Motor neuron (in vitro differentiated cells): ENCODE measurements around the gene USP49. TPM values are rescaled to one million over a fixed set of nuclear protein-coding genes. Genes with fewer than 3 reads are reported as not detected.

Experiments
- ATAC-seq, 8 experiments: fragments of 200-7000 bp; cut with Tn5 transposase; replicated peaks in 6 of 8; 2 replicates each; pipeline ENCODE4 v1.8.0; 2021; ENCODE audit warnings: mild to moderate bottlenecking in 8 of 8, moderate library complexity in 8 of 8
- H3K27ac ChIP-seq, 2 donors: fragments of 250-450 bp; sonication (Bioruptor Pico); 2 replicates each; pipeline ENCODE4 v1.9.0; 2021; ENCODE audit warnings: antibody characterized with exemption in 2 of 2, mild to moderate bottlenecking in 2 of 2, moderate library complexity in 1 of 2
- H3K4me1 ChIP-seq, 2 donors: fragments of 250-450 bp; sonication (Bioruptor Pico); replicated peaks in 1 of 2; 2 replicates each; pipeline ENCODE4 v1.6.1; 2021; ENCODE audit warnings: antibody characterized with exemption in 2 of 2, mild to moderate bottlenecking in 2 of 2, moderate library complexity in 1 of 2
- H3K4me3 ChIP-seq, 5 donors: fragments of 250-450 bp; sonication (Bioruptor Pico); 2 replicates each; pipeline ENCODE4 v1.9.0; 2021; ENCODE audit warnings: antibody characterized with exemption in 5 of 5, mild to moderate bottlenecking in 5 of 5, moderate library complexity in 4 of 5
- WGBS, 10 experiments: fragments of 450-650 bp; shearing (Covaris generic); methylation state at CpG; one replicate each; pipeline ENCODE4 v1.0.0; 2022; 5-methylcytosine and 5-hydroxymethylcytosine counted together
- in situ Hi-C, 9 experiments: fragments of 400-800 bp; cut with MboI; loops; one replicate each; pipeline ENCODE4 v1.15.0; 2021; ENCODE audit warnings: low sequenced_read_pairs in 9 of 9, low pct_unique_long_range_greater_than_20kb in 2 of 9; ENCODE audit not compliant: unreplicated experiment in 9 of 9
- total RNA-seq, 8 experiments: library from RNA; unstranded; fragments of 300-600 nt; gene quantifications; 2 replicates each; pipeline versions ENCODE4 v1.2.3 to v1.2.4, GENCODE V29; 2022

Gene USP49
- total RNA-seq, 8 experiments from 2014 or later, result 2.3 to 14.8 (median 9.6) TPM

DNA sequence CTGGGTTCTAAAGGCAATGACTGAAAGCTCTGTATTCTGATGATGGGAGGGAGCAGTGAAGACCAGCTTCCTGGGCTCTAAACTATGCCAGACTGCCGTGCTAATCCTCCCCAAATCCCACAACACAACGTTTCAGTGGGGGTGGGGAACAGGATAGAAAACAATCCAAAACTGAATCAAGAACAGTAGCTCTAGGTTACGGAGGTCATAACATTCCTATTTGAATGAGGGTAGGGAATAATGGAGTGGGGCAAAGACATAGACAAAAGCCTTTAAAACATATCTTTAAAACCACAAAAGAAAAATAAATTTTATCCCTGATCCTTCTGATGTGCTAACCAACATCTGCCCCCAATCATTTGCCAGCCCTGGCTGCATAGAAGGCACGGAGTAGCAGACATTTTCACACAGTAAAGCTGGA, 7.8 kb downstream of the USP49 start:
- Histone ChIP-seq H3K27ac (no peak overlapping the region), H3K4me3 (no peak overlapping the region), H3K4me1 (peaks cover 8 to 18% of the 10 kb centered on the region in 2 donors)
- WGBS, 10 experiments, result 7 to 73% (median 28%) methylated on average over 1 to 4 of the region's 4 CpGs; no CpG with 5 or more reads in 1 of the 10 experiments
- in situ Hi-C loops, result no loop called here
- peak in 1 of 8 experiments; percentile 40 for ATAC-seq

DNA sequence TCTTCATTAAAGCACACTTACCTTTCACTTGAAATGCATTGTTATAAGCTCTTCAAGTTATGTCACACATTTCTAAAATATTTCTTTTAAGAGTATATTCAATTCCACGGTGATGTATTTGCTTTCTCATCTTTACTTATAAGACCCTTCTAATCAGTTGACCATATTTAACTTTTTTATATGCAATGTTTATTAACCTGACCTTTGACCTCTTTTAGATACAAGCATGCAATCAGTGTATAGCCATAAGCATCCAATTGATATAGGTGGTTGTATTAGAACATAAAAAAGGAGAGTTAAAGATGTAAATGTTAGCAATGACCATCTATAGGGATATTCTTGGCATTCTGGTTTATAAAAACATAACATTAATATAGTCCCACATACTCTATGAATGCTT, 9.2 kb downstream of the USP49 start:
- H3K4me3 ChIP-seq, result no peak overlapping the region
- in situ Hi-C loops, result no loop called here
- H3K4me1 ChIP-seq, result peaks cover 8 to 10% of the 10 kb centered on the region in 2 donors
- H3K27ac ChIP-seq, result no peak overlapping the region
- 86 to 100% (median 100%) methylated on average over 1 of the region's 1 CpG; no CpG with 5 or more reads in 4 of the 10 experiments for WGBS, 10 experiments
- ATAC-seq, result no peak

DNA sequence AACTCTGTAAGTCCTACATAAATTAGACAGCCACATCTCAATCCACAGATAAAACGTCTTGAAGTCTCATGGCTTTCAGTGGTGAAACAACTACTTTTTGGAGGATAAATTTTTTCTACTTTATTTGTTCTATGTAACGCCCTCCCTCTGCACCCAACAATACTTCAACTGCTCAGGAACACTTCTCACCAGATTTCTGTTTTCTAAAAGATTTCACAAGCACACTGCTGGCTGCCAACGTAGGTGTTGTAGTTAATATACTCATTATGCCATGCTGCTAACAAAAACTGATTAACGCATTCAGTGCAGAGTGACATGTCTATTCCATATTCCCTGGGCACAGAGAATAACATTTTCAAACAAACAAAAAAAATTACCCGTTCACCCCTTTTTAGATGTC, 10.2 kb downstream of the USP49 start:
- WGBS, 10 experiments, result 59 to 100% (median 93%) methylated on average over 1 to 5 of the region's 5 CpGs
- ATAC-seq, result no peak
- Histone ChIP-seq H3K27ac (no peak overlapping the region), H3K4me3 (no peak overlapping the region), H3K4me1 (peaks cover 8 to 10% of the 10 kb centered on the region in 2 donors)
- in situ Hi-C loops, result no loop called here

DNA sequence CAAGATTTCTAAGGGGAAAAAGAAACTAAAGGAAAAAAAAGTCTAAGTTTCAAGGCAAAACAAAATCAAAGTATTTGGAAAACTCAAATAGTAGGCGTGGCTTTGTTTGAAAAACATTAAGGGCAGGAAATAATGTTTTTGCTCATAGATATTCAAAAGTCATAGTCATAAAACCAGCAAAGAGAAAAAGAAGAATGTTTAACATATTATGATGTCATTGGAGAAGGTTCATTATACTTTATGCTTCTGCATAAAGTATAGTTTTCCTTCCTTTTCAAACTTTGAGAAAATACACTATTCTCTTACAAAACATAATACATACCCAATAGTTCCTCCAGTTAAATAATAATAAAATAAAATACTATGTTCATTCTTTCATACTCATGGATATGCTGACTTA, 13.7 kb downstream of the USP49 start:
- WGBS, 10 experiments, result 32 to 100% (median 100%) methylated on average over 1 of the region's 1 CpG; no CpG with 5 or more reads in 1 of the 10 experiments
- H3K27ac ChIP-seq, result no peak overlapping the region
- no peaks in the 10 kb centered on the region for H3K4me1 ChIP-seq
- no peak for ATAC-seq
- no peak overlapping the region for H3K4me3 ChIP-seq
- in situ Hi-C loops, result no loop called here

DNA sequence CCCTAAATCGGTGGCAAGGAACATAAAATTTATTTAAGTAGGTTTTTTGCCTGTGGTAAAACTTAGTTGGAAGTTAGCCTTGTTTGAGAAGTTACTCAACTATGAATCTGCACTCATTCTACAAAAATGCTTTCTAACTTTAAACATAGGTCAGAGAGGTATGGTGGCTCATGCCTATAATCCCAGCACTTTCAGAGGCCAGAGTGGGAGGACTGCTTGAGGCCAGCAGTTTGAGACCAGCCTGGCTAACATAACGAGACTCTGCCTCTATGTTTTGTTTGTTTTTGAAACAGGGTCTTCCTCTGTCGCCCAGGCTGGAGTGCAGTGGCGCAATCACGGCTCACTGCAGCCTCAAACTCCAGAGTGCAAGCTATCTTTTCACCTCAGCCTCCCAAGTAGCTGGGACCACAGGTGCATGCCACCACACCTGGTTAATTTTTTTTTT, 16.2 kb downstream of the USP49 start:
- no peaks in the 10 kb centered on the region for H3K4me1 ChIP-seq
- H3K4me3 ChIP-seq, result no peak overlapping the region
- in situ Hi-C loops, result no loop called here
- no peak for ATAC-seq
- 25 to 93% (median 86%) methylated on average over 2 to 5 of the region's 5 CpGs; no CpG with 5 or more reads in 1 of the 10 experiments for WGBS, 10 experiments
- H3K27ac ChIP-seq, result no peak overlapping the region

DNA sequence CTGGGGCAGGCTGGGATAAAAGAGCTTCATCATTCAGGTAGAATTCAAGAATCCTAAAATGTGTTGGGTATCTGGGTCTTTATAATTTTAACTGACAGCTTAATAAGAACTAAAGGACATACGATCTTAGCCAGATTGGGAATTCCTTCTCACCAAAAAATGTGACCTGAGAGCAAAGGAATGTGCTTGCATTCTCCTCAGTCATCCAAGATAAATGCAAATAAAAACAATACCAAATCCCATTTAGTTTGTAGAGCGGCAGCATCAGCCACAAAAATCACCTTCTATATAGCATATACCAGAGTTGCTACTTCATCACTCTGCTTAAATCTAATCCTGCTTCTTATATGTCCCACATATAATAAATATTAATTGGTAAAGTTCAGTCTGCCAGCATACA, 16.9 kb downstream of the USP49 start:
- ATAC-seq, result no peak

DNA sequence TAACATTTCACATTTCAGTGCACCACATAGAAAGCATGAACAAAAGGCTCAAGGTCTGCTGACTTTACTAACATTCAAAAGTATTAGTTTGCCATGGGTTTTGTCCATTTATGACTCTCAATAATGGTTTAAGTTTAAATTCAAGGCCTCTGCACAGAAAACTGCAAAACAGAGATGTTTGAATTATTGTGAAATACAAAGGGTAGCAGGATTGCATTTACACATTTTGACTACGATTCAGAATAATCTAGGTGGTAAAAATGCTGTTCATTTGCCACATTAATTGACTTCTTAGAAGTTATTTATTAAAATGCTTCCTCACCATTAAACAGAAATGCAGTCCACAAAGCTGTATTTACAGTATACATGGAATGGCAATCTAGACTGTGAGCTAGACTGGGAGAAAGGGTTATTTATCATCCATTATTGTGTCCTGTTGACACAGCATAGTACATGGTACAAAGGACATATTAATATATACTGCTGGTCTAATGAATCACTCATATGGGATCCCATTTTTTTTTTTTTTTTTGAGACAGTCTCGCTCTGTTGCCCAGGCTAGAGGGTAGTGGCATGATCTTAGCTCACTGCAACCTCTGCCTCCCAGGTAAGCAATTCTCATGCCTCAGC, 18.0 kb downstream of the USP49 start:
- no peaks in the 10 kb centered on the region for H3K4me1 ChIP-seq
- in situ Hi-C loops, result no loop called here
- no peak for ATAC-seq
- no peak overlapping the region for H3K27ac ChIP-seq
- WGBS, 10 experiments, result 67 to 100% (median 83%) methylated on average over 1 to 2 of the region's 2 CpGs; no CpG with 5 or more reads in 2 of the 10 experiments
- H3K4me3 ChIP-seq, result no peak overlapping the region

More for the DNA sequence above, 16.9 kb downstream of the USP49 start:
- no peak overlapping the region for H3K4me3 ChIP-seq
- H3K27ac ChIP-seq, result no peak overlapping the region
- in situ Hi-C loops, result no loop called here
- H3K4me1 ChIP-seq, result no peaks in the 10 kb centered on the region
- 36 to 100% (median 85%) methylated on average over 1 to 2 of the region's 2 CpGs; no CpG with 5 or more reads in 2 of the 10 experiments for WGBS, 10 experiments

DNA sequence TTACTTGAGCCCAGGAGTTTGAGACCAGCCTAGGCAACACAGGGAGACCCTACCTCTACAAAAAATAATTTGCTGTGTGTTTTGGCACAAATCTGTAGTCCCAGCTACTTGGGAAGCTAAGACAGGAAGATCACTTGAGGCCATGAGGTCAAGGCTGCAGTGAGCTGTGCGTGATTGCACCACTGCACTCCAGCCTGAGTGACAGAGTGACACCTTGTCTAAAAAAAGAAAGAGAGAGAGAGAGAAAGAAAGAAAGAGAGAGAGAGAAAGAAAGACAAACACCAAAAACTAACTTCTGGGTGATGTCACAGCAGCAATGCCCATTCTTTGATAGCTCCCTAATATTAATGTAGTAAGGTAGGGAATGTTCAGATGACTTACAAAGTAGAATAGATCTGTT, 20.4 kb downstream of the USP49 start:
- no peak for ATAC-seq
- in situ Hi-C loops, result no loop called here

DNA sequence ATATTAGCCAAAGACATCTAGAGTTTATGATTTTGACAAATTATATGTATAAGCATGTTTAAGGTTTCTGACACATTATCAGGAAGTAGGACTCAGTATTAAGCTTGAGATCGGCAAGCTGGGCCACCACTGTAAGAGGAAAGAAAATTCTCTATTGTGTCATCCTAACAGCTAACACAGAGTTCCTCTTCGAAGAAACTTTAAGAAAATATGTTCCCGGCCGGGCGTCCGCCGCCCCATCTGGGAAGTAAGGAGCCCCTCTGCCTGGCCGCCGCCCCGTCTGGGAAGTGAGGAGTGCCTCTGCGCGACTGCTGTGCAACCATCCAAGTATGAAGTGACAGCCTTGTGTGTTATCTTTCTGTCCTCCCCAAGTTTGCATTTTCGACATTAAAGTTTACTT, 23.0 kb downstream of the USP49 start:
- H3K4me3 ChIP-seq, result no peak overlapping the region
- H3K27ac ChIP-seq, result no peak overlapping the region
- WGBS, 10 experiments, result 60 to 100% (median 100%) methylated on average over 1 to 10 of the region's 13 CpGs; no CpG with 5 or more reads in 1 of the 10 experiments
- no peak for ATAC-seq
- no peaks in the 10 kb centered on the region for H3K4me1 ChIP-seq
- in situ Hi-C loops, result no loop called here

More for the DNA sequence above, 20.4 kb downstream of the USP49 start:
- Histone ChIP-seq H3K4me3 (no peak overlapping the region), H3K4me1 (no peaks in the 10 kb centered on the region), H3K27ac (no peak overlapping the region)
- 71 to 100% (median 100%) methylated on average over 1 of the region's 1 CpG; no CpG with 5 or more reads in 4 of the 10 experiments for WGBS, 10 experiments

DNA sequence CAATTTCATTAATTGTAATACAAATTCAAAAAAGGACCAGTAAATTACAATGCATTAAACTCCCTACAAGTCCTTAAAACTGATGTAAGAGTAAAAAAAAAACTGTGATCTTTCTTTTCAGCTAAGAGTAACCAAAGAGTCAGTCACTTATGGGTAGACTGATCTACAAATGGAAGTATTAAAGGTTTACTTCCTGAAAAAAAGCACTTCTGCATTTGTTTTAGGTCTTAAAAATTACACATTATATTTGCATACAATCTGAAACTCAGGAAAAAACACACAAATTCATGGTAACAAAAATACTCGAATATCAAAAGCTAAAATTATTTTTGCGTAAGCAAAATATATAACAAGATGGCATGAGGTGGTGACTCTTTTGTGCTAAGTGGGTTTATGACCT, 23.5 kb downstream of the USP49 start:
- no peak overlapping the region for H3K27ac ChIP-seq
- no peaks in the 10 kb centered on the region for H3K4me1 ChIP-seq
- in situ Hi-C loops, result no loop called here
- 64 to 100% (median 90%) methylated on average over 2 of the region's 2 CpGs for WGBS, 10 experiments
- no peak for ATAC-seq
- H3K4me3 ChIP-seq, result no peak overlapping the region

DNA sequence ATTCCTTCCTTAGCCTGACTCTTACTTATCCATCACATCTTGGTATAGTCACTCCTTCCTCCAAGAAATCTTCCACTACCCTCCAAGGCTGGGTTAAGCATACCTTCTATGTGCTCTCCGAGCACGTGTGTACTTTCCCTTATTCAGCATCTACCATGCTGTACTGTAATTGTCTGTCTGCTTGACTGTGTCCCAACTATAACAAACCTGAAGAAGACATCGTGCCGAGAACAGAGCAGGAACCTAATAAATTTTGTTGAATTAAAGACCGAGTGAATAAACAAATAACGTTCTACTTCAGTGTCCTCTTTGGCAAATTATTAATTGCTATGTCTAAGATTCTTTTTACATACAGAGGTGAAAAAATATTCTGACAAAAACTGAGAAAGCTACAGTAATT, 35.8 kb downstream of the USP49 start:
- H3K4me1 ChIP-seq, result no peaks in the 10 kb centered on the region
- 73 to 100% (median 92%) methylated on average over 2 to 6 of the region's 6 CpGs for WGBS, 10 experiments
- no peak overlapping the region for H3K27ac ChIP-seq
- in situ Hi-C loops, result no loop called here
- no peak overlapping the region for H3K4me3 ChIP-seq
- no peak for ATAC-seq

DNA sequence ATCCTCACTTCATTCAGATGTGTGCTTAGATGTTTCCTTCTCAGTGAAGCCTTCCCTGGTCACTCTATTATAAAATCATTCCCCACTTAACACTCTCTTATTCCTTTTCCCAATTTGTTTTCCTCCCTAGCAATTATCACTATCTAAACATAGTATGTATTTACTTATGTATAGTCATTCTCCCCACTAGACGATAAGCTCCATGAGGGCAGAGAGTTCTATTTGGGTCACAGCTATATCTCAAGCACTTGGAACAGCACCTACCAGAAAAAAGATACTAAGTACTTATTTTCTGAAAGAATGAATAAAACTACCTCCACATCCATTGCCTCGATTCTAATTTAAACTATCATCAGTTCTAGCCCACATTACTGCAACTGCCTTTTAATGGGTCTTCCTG, 36.5 kb downstream of the USP49 start:
- Histone ChIP-seq H3K4me1 (no peaks in the 10 kb centered on the region), H3K4me3 (no peak overlapping the region), H3K27ac (no peak overlapping the region)
- in situ Hi-C loops, result no loop called here
- no peak for ATAC-seq
- WGBS, 10 experiments, result 69 to 100% (median 86%) methylated on average over 1 to 2 of the region's 2 CpGs; no CpG with 5 or more reads in 1 of the 10 experiments

DNA sequence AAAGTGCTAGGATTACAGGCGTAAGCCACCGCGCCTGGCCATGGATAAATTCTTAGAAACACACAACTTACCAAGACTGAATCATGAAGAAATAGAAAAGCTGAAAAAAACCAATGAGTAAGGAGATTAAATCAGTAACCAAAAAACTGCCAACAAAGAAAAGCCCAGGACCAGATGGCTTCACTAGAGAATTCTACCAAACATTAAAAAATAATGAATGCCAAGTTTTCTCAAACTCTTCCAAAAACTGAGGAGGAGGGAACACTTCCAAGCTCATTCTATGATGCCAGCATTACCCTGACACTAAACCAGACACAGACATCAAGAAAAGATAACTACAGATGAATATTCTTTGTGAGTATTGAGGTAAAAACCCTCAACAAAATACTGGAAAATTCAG, 44.3 kb downstream of the USP49 start:
- in situ Hi-C loops, result no loop called here
- ATAC-seq, result no peak
- H3K4me1 ChIP-seq, result no peaks in the 10 kb centered on the region
- WGBS, 10 experiments, result 87 to 100% (median 98%) methylated on average over 1 to 3 of the region's 3 CpGs; no CpG with 5 or more reads in 2 of the 10 experiments
- no peak overlapping the region for H3K4me3 ChIP-seq
- H3K27ac ChIP-seq, result no peak overlapping the region
